BLaER1 (cell line): ENCODE results near the gene CHST8.

Experiments used
- H3K27ac ChIP-seq: shearing (Covaris generic); formaldehyde crosslinking; 2 replicates; pipeline ENCODE4 v1.8.1; 2022
- H3K27me3 ChIP-seq: shearing (Covaris generic); formaldehyde crosslinking; 2 replicates; pipeline ENCODE4 v1.8.1; 2022
- H3K36me3 ChIP-seq: shearing (Covaris generic); formaldehyde crosslinking; 2 replicates; pipeline ENCODE4 v1.8.1; 2022
- H3K4me1 ChIP-seq: shearing (Covaris generic); formaldehyde crosslinking; 2 replicates; pipeline ENCODE4 v1.8.1; 2022
- H3K4me2 ChIP-seq: shearing (Covaris generic); formaldehyde crosslinking; 2 replicates; pipeline ENCODE4 v1.8.1; 2022
- H3K4me3 ChIP-seq: shearing (Covaris generic); formaldehyde crosslinking; 2 replicates; pipeline ENCODE4 v1.8.1; 2022
- H3K9ac ChIP-seq: shearing (Covaris generic); formaldehyde crosslinking; 2 replicates; pipeline ENCODE4 v1.8.1; 2022
- H3K9me3 ChIP-seq: shearing (Covaris generic); formaldehyde crosslinking; 2 replicates; pipeline ENCODE4 v1.8.1; 2022
- H4K20me1 ChIP-seq: shearing (Covaris generic); formaldehyde crosslinking; 2 replicates; pipeline ENCODE4 v1.8.1; 2022
- Cebpa-rat ChIP-seq: shearing (Covaris generic); IDR thresholded peaks from 2 replicates; pipeline ENCODE4 v1.8.1; 2022

Gene CHST8

DNA sequence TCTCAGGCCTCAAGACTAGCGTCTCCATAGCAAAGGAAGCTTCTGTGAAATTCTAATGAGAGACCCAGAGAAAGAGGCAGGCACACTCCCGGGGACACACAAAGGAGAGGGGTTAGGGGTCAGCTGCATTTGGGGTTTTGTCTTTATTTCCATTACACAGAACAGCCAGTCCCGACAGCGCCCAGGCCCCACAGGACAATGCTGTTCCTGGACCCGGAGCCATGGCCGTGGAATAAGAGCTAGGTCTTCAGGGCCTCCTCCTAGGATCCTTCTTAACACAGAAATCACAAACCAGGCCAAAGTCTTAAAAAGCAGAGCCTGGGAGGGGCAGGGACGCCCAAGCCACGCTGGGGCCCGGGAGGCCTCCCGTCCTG is 197.7 kb downstream of the CHST8 start:
- peaks cover 77% of the 10 kb centered on the region for H3K4me1 ChIP-seq
- H3K4me3 ChIP-seq, result peak overlapping the region; percentile 65
- no peaks in the 10 kb centered on the region for H3K27me3 ChIP-seq
- no peak for TF ChIP-seq Cebpa-rat
- H3K4me2 ChIP-seq, result peak overlapping the region; percentile 98
- peak overlapping the region; percentile 79 for H3K9ac ChIP-seq
- H4K20me1 ChIP-seq, result no peaks in the 10 kb centered on the region
- no peaks in the 10 kb centered on the region for H3K9me3 ChIP-seq
- peak overlapping the region; percentile 95 for H3K27ac ChIP-seq
- peaks cover 3% of the 10 kb centered on the region for H3K36me3 ChIP-seq

DNA sequence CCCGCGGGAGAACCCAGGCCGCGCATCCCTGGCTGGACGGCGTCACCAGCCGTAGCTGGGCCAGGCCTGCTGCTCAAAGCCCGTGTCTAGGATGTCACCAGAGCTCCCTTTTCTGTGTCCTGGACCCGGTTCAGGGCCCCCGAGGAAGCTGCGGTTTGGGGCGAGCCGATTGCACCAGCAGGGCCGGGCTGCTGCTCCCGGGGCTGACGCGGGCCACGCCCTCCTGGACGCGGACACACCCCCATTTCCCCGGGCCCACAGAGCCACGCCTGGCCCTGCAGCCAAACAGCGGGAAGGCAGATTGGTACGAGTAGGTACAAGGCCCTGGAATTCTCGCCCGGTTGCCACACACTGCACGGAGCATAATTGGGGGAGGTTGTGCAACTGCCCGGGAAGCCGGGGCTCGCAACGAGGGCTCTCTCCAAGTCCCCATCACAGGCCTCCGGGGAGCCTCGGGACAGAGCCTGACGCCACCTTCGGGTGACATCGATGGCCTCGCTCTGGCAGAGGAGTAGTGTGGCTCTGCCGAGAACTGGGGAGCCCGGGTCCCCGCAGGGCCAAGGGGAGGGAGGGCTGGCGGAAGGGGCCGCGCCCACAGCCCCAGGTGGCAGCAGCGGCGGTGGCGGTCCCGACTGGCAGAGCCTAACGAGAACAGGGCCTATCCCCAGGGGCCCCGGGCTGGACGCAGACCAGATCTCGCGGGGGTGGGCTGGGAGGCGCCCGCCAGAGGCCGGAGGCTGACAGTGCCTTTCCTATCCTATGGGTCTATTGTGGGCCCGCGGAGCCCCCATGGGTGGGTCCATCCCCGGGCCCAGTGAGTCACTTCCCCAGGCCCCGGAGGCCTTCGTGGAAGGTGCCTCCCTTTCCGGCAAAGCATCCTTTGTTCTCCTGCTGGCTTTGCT is 198.4 kb downstream of the CHST8 start:
- TF ChIP-seq Cebpa-rat, result peak; percentile 94
- H3K9me3 ChIP-seq, result no peaks in the 10 kb centered on the region
- H4K20me1 ChIP-seq, result no peaks in the 10 kb centered on the region
- H3K4me3 ChIP-seq, result peak overlapping the region; percentile 65
- peak overlapping the region; percentile 95 for H3K27ac ChIP-seq
- H3K4me1 ChIP-seq, result peaks cover 73% of the 10 kb centered on the region
- no peaks in the 10 kb centered on the region for H3K27me3 ChIP-seq
- peak overlapping the region; percentile 79 for H3K9ac ChIP-seq
- H3K36me3 ChIP-seq, result no peaks in the 10 kb centered on the region
- H3K4me2 ChIP-seq, result peak overlapping the region; percentile 98

DNA sequence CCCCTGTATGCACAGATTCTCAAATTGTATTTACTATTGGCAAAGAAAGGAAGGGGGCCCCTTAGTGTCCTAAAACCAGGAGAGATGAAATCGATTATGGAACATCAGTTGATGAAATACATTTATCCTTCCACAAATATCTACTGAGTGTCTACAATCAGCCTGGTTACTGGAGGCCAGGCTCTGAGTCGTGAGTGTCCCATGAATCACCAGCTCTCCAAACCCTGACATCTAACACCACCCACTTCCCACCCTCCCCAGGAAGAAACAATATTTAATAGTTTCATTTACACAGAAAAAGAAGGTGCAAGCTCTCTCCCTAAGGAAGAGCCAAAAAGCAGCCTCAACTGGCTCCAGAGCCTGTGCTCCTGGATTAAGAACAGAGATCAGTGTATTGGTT is 200.1 kb downstream of the CHST8 start:
- Histone ChIP-seq H3K4me2 (peak overlapping the region; percentile 98; the same call in 1 of the 2 replicates), H3K36me3 (no peaks in the 10 kb centered on the region), H3K4me1 (peaks cover 57% of the 10 kb centered on the region), H3K9ac (no peak overlapping the region), H3K27ac (no peak overlapping the region), H3K27me3 (no peaks in the 10 kb centered on the region), H4K20me1 (no peaks in the 10 kb centered on the region), H3K4me3 (no peak overlapping the region), H3K9me3 (no peaks in the 10 kb centered on the region)
- TF ChIP-seq Cebpa-rat, result no peak
